Activated T-cell treated with anti-CD3 and anti-CD28 coated beads, Interleukin-2, amount 50 U/mL, for 24 hours (primary cell): ENCODE data around the gene DOK6.

Source experiments
- DNase-seq: peaks from one replicate; pipeline ENCODE4 v3.0.0-alpha.2; 2020
- H3K27ac Mint-ChIP-seq: 2 replicates; pipeline ENCODE4 v1.8.0; 2020; ENCODE audit warnings: mild to moderate bottlenecking, mixed read lengths
- H3K27me3 Mint-ChIP-seq: 2 replicates; pipeline ENCODE4 v1.8.0; 2020; ENCODE audit warnings: mixed read lengths
- H3K36me3 Mint-ChIP-seq: 2 replicates; pipeline ENCODE4 v1.8.0; 2020; ENCODE audit warnings: low read depth, mixed read lengths
- H3K4me1 Mint-ChIP-seq: 2 replicates; pipeline ENCODE4 v1.8.0; 2020; ENCODE audit warnings: low read depth, mixed read lengths
- H3K4me3 Mint-ChIP-seq: 2 replicates; pipeline ENCODE4 v1.8.0; 2020; ENCODE audit warnings: mild to moderate bottlenecking, moderate library complexity, mixed read lengths
- H3K9me3 Mint-ChIP-seq: 2 replicates; pipeline ENCODE4 v1.8.0; 2020; ENCODE audit warnings: mixed read lengths

DOK6 gene

DNA sequence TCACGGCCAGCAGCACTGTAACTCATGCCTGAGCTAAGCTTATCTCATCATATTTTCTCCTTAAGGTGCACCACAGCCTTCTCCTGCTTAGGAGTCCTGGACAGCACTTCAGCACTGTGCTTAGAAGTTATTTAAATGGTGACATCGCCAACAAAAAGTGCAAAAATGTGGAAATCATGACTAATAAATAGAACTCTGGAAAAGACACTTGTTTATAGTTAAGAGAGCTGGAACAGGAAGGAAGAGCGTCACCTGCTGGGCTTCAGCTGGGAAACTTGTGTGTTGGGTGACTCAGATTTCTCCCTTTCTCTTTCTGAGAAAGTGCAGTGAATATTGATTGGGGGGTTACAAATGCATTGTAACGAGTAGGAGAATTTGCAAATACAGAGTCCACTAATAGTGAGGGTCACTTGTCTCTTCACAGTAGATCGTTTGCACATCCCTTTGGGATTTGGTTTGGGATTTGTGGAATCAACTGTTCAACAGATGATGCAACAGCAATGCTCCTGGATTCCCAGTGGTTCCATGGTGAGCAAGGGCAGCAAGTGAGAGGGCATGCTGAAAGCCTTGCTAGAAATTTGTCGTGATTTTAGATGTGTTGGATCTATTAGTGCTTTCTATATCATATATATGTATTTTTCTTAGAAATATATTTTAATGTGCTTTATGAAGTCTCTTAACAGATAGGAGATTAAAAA, 84.2 kb downstream of the DOK6 start:
- no peak for DNase-seq
- Mint-ChIP-seq H3K4me1 (no peaks in the 10 kb centered on the region), H3K36me3 (no peaks in the 10 kb centered on the region), H3K27me3 (peaks cover 15% of the 10 kb centered on the region), H3K27ac (no peak overlapping the region), H3K9me3 (no peaks in the 10 kb centered on the region), H3K4me3 (no peak overlapping the region)

DNA sequence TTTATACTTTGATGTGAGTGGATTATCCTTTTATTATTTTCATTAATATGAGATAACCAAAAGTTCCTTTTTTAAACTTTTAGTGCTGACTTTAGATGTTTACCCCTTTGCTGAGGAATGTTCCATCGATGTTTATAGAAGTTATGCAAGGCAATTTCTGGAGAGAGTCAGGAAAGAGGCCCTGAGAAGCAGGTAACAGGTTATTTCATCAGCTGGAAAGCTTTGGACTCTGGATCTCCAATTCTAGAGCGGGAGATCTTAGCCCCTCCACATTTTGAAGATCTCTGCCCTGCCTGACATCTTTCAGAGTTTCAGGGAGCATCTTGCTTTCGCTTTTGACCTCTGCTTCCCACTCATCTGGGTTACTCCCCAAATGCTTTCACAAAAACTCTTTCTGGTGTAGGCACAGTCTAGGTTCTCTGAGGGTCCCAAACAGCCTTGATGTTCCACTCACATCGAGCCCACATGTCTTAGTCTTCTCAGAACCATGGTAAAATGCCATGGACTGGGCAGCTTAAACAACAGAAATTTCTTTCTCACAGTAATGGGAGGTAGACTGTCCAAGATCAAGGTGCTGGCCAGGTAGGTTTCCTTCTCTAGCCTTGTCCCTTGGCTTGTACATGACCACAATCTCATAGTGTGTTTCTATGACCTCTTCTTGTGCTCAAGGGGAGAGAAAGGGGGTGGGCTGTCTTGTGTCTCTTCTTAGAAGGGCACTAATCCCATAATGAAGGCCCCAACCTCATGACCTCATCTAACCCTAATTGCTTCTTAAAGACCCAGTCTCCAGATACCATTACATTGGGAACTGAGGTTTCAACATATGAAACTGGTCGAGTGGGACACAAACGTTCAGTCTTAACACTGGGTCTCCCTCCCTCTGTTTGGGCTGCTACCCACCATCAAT, 87.1 kb downstream of the DOK6 start:
- Mint-ChIP-seq H3K36me3 (no peaks in the 10 kb centered on the region), H3K9me3 (no peaks in the 10 kb centered on the region), H3K4me3 (no peak overlapping the region), H3K4me1 (no peaks in the 10 kb centered on the region), H3K27ac (no peak overlapping the region), H3K27me3 (peaks cover 15% of the 10 kb centered on the region)
- DNase-seq, result no peak

GRCh38 chr18:69490072-69490471, 89.4 kb downstream of the DOK6 start:
- Mint-ChIP-seq H3K4me3 (no peak overlapping the region), H3K27me3 (peaks cover 10% of the 10 kb centered on the region), H3K4me1 (no peaks in the 10 kb centered on the region), H3K36me3 (no peaks in the 10 kb centered on the region), H3K27ac (no peak overlapping the region), H3K9me3 (no peaks in the 10 kb centered on the region)
- no peak for DNase-seq

- no peaks in the 10 kb centered on the region for H3K36me3 Mint-ChIP-seq
- no peak for DNase-seq
- peaks cover 8% of the 10 kb centered on the region for H3K27me3 Mint-ChIP-seq
- H3K27ac Mint-ChIP-seq, result no peak overlapping the region
- no peaks in the 10 kb centered on the region for H3K9me3 Mint-ChIP-seq
- H3K4me3 Mint-ChIP-seq, result no peak overlapping the region
- no peaks in the 10 kb centered on the region for H3K4me1 Mint-ChIP-seq
Observed at GRCh38 chr18:69490813-69491212, 90.1 kb downstream of the DOK6 start.

DNA sequence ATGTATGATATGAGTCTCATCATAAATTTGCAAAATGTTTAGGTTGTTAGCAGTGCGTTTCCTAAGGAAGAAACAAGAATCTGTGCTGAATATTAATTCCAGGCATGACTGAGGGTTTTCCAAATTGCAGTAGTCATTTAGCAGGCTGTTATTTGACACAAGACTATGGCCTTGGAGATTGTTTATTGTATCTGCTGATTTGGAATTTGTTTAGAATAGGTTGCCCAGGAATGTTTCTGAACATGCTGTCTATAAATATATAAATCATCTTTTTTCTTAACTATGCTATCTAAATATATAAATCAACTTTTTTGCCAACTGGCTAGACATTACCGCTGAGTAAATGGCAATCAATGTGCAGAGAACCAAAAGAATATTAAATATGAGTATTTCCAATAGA, 90.9 kb downstream of the DOK6 start:
- Mint-ChIP-seq H3K4me1 (no peaks in the 10 kb centered on the region), H3K36me3 (no peaks in the 10 kb centered on the region)

GRCh38 chr18:69492861-69493260, 92.2 kb downstream of the DOK6 start:
- no peak overlapping the region for H3K4me3 Mint-ChIP-seq
- peaks cover 2% of the 10 kb centered on the region for H3K9me3 Mint-ChIP-seq
- H3K27me3 Mint-ChIP-seq, result peaks cover 3% of the 10 kb centered on the region
- DNase-seq, result no peak
- H3K4me1 Mint-ChIP-seq, result no peaks in the 10 kb centered on the region
- H3K27ac Mint-ChIP-seq, result no peak overlapping the region
- H3K36me3 Mint-ChIP-seq, result no peaks in the 10 kb centered on the region

More for the DNA sequence above, 90.9 kb downstream of the DOK6 start:
- DNase-seq, result no peak
- peaks cover 8% of the 10 kb centered on the region for H3K27me3 Mint-ChIP-seq
- H3K4me3 Mint-ChIP-seq, result no peak overlapping the region
- peaks cover 2% of the 10 kb centered on the region for H3K9me3 Mint-ChIP-seq
- H3K27ac Mint-ChIP-seq, result no peak overlapping the region

- Mint-ChIP-seq H3K4me3 (no peak overlapping the region), H3K27me3 (no peaks in the 10 kb centered on the region), H3K27ac (no peak overlapping the region), H3K4me1 (no peaks in the 10 kb centered on the region), H3K36me3 (no peaks in the 10 kb centered on the region), H3K9me3 (peaks cover 2% of the 10 kb centered on the region)
- DNase-seq, result no peak
Observed at GRCh38 chr18:69494841-69495240, 94.2 kb downstream of the DOK6 start.

DNA sequence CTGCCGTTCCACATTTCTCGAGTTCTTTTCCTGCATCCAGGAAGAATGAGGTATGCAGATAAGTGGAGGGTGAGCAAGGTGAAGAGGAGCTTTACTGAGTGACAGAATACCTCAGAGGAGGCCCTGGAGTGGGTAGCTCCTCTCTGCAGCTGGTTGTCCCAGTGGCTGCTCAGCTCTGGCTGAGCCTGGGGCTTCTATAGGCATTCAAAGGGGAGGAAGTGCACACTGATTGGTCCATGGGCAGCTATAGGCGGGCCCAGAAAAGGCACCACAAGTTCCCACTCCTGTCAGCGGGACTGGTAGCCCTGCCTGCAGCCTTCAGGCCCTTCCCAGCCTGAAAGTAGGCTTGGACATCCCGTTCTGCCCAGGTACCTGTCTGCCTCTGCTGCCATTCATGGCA, 94.7 kb downstream of the DOK6 start:
- DNase-seq, result no peak
- no peaks in the 10 kb centered on the region for H3K36me3 Mint-ChIP-seq
- no peak overlapping the region for H3K4me3 Mint-ChIP-seq
- no peaks in the 10 kb centered on the region for H3K4me1 Mint-ChIP-seq
- no peak overlapping the region for H3K27ac Mint-ChIP-seq
- H3K9me3 Mint-ChIP-seq, result peaks cover 2% of the 10 kb centered on the region
- no peaks in the 10 kb centered on the region for H3K27me3 Mint-ChIP-seq

DNA sequence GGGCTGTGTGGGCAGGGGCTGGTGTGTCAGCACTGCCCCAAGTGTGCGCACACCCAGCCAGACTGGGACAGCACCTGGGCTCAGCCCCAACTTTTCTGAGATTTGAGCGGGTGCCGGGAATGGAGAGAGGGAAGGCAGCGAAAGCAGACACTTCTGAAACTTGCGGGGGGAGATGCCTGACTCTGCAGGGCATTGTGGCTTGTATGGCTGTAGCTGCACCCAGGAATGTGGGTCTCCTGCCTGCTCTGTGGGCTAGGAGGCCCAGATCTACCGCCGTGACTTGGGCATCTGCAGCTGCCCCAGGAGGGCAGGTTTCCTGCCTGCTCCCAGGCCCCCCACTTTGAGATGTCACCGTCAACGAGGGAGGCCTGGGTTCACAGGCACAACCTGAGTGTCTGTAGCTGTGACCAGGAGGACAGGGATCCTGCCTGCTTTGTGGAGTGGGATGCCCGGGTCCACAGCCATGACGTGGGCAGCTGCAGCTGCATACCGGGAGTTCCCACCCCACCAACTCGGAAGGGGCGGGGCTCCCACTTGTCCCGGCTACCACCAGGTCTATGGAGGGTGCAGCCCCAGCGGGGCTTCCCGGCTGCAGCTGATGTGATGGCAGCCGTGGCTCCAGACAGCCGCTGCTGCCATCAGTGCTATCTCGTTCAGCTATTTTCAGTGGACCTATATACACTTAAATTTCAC, 95.3 kb downstream of the DOK6 start:
- Mint-ChIP-seq H3K27me3 (no peaks in the 10 kb centered on the region), H3K36me3 (no peaks in the 10 kb centered on the region)
- DNase-seq, result no peak

DNA sequence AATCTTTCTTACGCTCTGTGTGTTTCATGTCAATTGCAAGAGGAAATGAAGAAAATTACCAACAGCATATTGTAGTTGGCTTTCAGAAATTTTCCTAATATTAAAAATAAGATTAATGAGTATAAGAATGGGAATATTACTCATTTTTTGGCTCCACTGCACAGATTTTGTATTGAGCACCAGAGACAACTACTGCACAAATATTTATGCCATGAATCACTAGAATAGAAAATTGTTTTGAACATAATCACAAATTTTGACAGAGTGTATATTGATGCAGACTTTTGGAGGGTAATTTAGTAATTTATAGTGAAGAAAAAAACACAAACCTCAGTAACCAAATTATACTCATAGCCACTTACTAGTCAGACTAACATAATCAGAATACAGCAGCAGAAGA, 118.3 kb downstream of the DOK6 start:
- H3K9me3 Mint-ChIP-seq, result no peaks in the 10 kb centered on the region
- no peaks in the 10 kb centered on the region for H3K4me1 Mint-ChIP-seq
- H3K27ac Mint-ChIP-seq, result no peak overlapping the region
- no peak overlapping the region for H3K4me3 Mint-ChIP-seq
- DNase-seq, result no peak
- no peaks in the 10 kb centered on the region for H3K36me3 Mint-ChIP-seq
- peaks cover 7% of the 10 kb centered on the region for H3K27me3 Mint-ChIP-seq

More for the DNA sequence above, 95.3 kb downstream of the DOK6 start:
- no peak overlapping the region for H3K27ac Mint-ChIP-seq
- no peak overlapping the region for H3K4me3 Mint-ChIP-seq
- H3K4me1 Mint-ChIP-seq, result no peaks in the 10 kb centered on the region
- H3K9me3 Mint-ChIP-seq, result peaks cover 2% of the 10 kb centered on the region

DNA sequence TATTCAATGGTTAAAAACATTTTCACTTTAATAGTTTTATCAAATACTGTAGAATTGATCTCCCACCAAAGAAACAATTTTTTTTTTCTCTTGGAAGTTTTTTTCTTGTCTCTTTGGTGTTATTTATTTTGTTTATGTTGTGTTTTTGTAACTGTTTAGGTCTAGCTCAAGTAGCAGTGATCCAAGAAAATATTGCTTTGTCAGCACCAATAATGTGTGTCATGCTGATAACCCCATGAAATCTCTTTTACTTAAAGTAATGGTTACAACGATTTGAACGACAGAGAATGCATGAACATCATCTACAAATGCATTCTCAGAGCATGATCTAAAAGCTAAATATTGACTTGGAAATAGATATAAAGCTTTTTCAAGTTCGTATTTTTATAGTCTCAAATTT, 122.9 kb downstream of the DOK6 start:
- H3K4me3 Mint-ChIP-seq, result no peak overlapping the region
- peaks cover 11% of the 10 kb centered on the region for H3K27me3 Mint-ChIP-seq
- H3K4me1 Mint-ChIP-seq, result no peaks in the 10 kb centered on the region
- no peaks in the 10 kb centered on the region for H3K36me3 Mint-ChIP-seq
- H3K9me3 Mint-ChIP-seq, result no peaks in the 10 kb centered on the region
- H3K27ac Mint-ChIP-seq, result no peak overlapping the region
- no peak for DNase-seq

DNA sequence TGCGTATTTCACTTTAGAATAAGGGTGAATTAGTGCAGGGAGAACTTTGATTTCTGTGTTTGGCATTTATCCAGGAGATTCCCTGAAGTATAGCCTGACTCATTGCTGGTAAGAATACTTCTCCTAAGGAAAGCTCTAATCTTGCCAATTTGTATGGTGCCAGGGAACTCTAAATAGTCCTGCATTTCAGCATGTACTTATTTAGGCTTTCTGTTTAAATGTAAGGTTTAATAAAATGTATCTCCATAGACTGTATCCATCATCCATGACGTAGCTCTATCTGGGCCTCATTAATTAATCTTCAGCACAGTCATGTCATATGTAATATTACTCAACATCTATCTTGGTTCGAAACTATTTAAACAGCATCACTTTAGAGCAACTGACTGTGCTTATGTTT, 127.7 kb downstream of the DOK6 start:
- H3K27ac Mint-ChIP-seq, result no peak overlapping the region
- H3K36me3 Mint-ChIP-seq, result no peaks in the 10 kb centered on the region
- no peak overlapping the region for H3K4me3 Mint-ChIP-seq
- H3K9me3 Mint-ChIP-seq, result no peaks in the 10 kb centered on the region
- no peaks in the 10 kb centered on the region for H3K4me1 Mint-ChIP-seq
- H3K27me3 Mint-ChIP-seq, result peaks cover 6% of the 10 kb centered on the region
- no peak for DNase-seq

- no peaks in the 10 kb centered on the region for H3K4me1 Mint-ChIP-seq
- H3K27ac Mint-ChIP-seq, result no peak overlapping the region
- no peaks in the 10 kb centered on the region for H3K36me3 Mint-ChIP-seq
- peaks cover 6% of the 10 kb centered on the region for H3K27me3 Mint-ChIP-seq
- no peak for DNase-seq
- H3K9me3 Mint-ChIP-seq, result no peaks in the 10 kb centered on the region
- no peak overlapping the region for H3K4me3 Mint-ChIP-seq
Observed at GRCh38 chr18:69529151-69529550, 128.5 kb downstream of the DOK6 start.

- H3K4me3 Mint-ChIP-seq, result no peak overlapping the region
- H3K4me1 Mint-ChIP-seq, result no peaks in the 10 kb centered on the region
- H3K9me3 Mint-ChIP-seq, result no peaks in the 10 kb centered on the region
- H3K27ac Mint-ChIP-seq, result no peak overlapping the region
- peaks cover 2% of the 10 kb centered on the region for H3K27me3 Mint-ChIP-seq
- no peaks in the 10 kb centered on the region for H3K36me3 Mint-ChIP-seq
- no peak for DNase-seq
Observed at GRCh38 chr18:69531973-69532372, 131.3 kb downstream of the DOK6 start.

- Mint-ChIP-seq H3K4me3 (no peak overlapping the region), H3K9me3 (no peaks in the 10 kb centered on the region), H3K27me3 (peaks cover 5% of the 10 kb centered on the region), H3K36me3 (no peaks in the 10 kb centered on the region), H3K4me1 (no peaks in the 10 kb centered on the region), H3K27ac (no peak overlapping the region)
- no peak for DNase-seq
Observed at GRCh38 chr18:69537183-69537582, 136.5 kb downstream of the DOK6 start.
